HUDEP-2 (cell line): ENCODE data around the gene ACER3.
"Not testable (repeated sequence)": the region's sequence is repeated elsewhere in the genome, so short reads cannot be mapped to it uniquely, and the experiment has no call there.

Experiments used
- DNase-seq, 76 experiments: peaks; one replicate each; lab custom pipeline; 2025; ENCODE audit not compliant: unreplicated experiment in 76 of 76; lab: John Stamatoyannopoulos, UW

The ACER3 gene

GRCh38 chr11:77053217-77054015 is 192.7 kb downstream of the ACER3 start:
- DNase-seq: peak in 36 of 76 experiments; percentile 3 to 72 (median 33)

- DNase-seq: peak in 2 of 76 experiments; percentile 28 to 43
Measured at GRCh38 chr11:77054084-77054483, 193.4 kb downstream of the ACER3 start.

- no peak for DNase-seq
Measured at GRCh38 chr11:77055101-77055561, 194.4 kb downstream of the ACER3 start.

GRCh38 chr11:77055913-77056312 is 195.2 kb downstream of the ACER3 start:
- no peak for DNase-seq

GRCh38 chr11:77056814-77057402 is 196.2 kb downstream of the ACER3 start:
- no peak for DNase-seq

- no peak for DNase-seq
Measured at GRCh38 chr11:77057938-77058474, 197.3 kb downstream of the ACER3 start.

GRCh38 chr11:77058900-77059299 is 198.2 kb downstream of the ACER3 start:
- no peak for DNase-seq

- no peak for DNase-seq
Measured at GRCh38 chr11:77059806-77060205, 199.1 kb downstream of the ACER3 start.

- DNase-seq: no peak
Measured at GRCh38 chr11:77060234-77060633, 199.5 kb downstream of the ACER3 start.

- not testable (repeated sequence) for DNase-seq
Measured at GRCh38 chr11:77061258-77061657, 200.5 kb downstream of the ACER3 start.

- peak in 2 of 76 experiments; percentile 9 to 16 for DNase-seq
Measured at GRCh38 chr11:77062924-77063323, 202.2 kb downstream of the ACER3 start.

GRCh38 chr11:77063407-77063806 is 202.7 kb downstream of the ACER3 start:
- DNase-seq: no peak

- no peak for DNase-seq
Measured at GRCh38 chr11:77063861-77064260, 203.1 kb downstream of the ACER3 start.

GRCh38 chr11:77064648-77065217 is 204.0 kb downstream of the ACER3 start:
- no peak for DNase-seq

GRCh38 chr11:77065878-77066228 is 205.1 kb downstream of the ACER3 start:
- DNase-seq: peak in 44 of 76 experiments; percentile 11 to 81 (median 52)

- DNase-seq: peak in 72 of 76 experiments; percentile 17 to 91 (median 77)
Measured at GRCh38 chr11:77066229-77067042, 205.7 kb downstream of the ACER3 start, which contains the start of gene CAPN5. TSS of gene CAPN5 (plus strand) at chr11:77066971. CDS start at chr11:77084887, 17,916 bp downstream.

GRCh38 chr11:77067861-77068443 is 207.2 kb downstream of the ACER3 start:
- DNase-seq: no peak

- no peak for DNase-seq
Measured at GRCh38 chr11:77068457-77069335, 208.0 kb downstream of the ACER3 start.

GRCh38 chr11:77069336-77069968 is 208.7 kb downstream of the ACER3 start:
- DNase-seq: no peak
